ES-I3 (cell line): ENCODE data around the gene RDH11.
"Not testable (repeated sequence)": the region's sequence is repeated elsewhere in the genome, so short reads cannot be mapped to it uniquely, and the experiment has no call there.

ENCODE experiments used
- H3K36me3 ChIP-seq: 2 replicates; pipeline ENCODE4 v1.6.1; 2013; ENCODE audit warnings: mild to moderate bottlenecking, low read length, control low read depth, moderate library complexity; ENCODE audit not compliant: insufficient read depth
- H3K4me1 ChIP-seq: 2 replicates; pipeline ENCODE4 v1.6.1; 2013; ENCODE audit warnings: mild to moderate bottlenecking, control low read depth, low read length; ENCODE audit not compliant: insufficient read depth
- H3K9ac ChIP-seq: 2 replicates; pipeline ENCODE4 v1.6.1; 2013; ENCODE audit warnings: low read depth, mild to moderate bottlenecking, low read length, moderate library complexity
- H3K9me3 ChIP-seq: 2 replicates; pipeline ENCODE4 v1.6.1; 2013; ENCODE audit warnings: mild to moderate bottlenecking, low read length, moderate library complexity; ENCODE audit not compliant: control insufficient read depth, insufficient read depth

The RDH11 gene

GRCh38 chr14:67719866-67720265, 24.3 kb upstream of the RDH11 start:
- no peaks in the 10 kb centered on the region for H3K4me1 ChIP-seq
- H3K9me3 ChIP-seq: no peaks in the 10 kb centered on the region
- no peaks in the 10 kb centered on the region for H3K36me3 ChIP-seq
- H3K9ac ChIP-seq: no peak overlapping the region

- H3K9me3 ChIP-seq, H3K36me3 ChIP-seq, H3K4me1 ChIP-seq, H3K9ac ChIP-seq: not testable (repeated sequence)
Measured at GRCh38 chr14:67719385-67719784, 23.8 kb upstream of the RDH11 start.

GRCh38 chr14:67718265-67718664, 22.7 kb upstream of the RDH11 start:
- H3K4me1 ChIP-seq: no peaks in the 10 kb centered on the region
- H3K36me3 ChIP-seq: no peaks in the 10 kb centered on the region
- no peaks in the 10 kb centered on the region for H3K9me3 ChIP-seq
- no peak overlapping the region for H3K9ac ChIP-seq

- Histone ChIP-seq H3K36me3 (no peaks in the 10 kb centered on the region), H3K9ac (no peak overlapping the region), H3K9me3 (peaks cover 2% of the 10 kb centered on the region; the same call in 1 of the 2 replicates), H3K4me1 (no peaks in the 10 kb centered on the region)
Measured at GRCh38 chr14:67717048-67717447, 21.5 kb upstream of the RDH11 start.

GRCh38 chr14:67710209-67710608, 14.6 kb upstream of the RDH11 start:
- Histone ChIP-seq H3K4me1 (no peaks in the 10 kb centered on the region), H3K36me3 (no peaks in the 10 kb centered on the region), H3K9me3 (peaks cover 19% of the 10 kb centered on the region), H3K9ac (no peak overlapping the region)

- peaks cover 19% of the 10 kb centered on the region for H3K9me3 ChIP-seq
- H3K4me1 ChIP-seq, H3K36me3 ChIP-seq, H3K9ac ChIP-seq: not testable (repeated sequence)
Measured at GRCh38 chr14:67709796-67710195, 14.2 kb upstream of the RDH11 start.

- not testable (repeated sequence) for H3K9ac ChIP-seq, H3K36me3 ChIP-seq, H3K4me1 ChIP-seq
- H3K9me3 ChIP-seq: peaks cover 19% of the 10 kb centered on the region
Measured at GRCh38 chr14:67709346-67709745, 13.8 kb upstream of the RDH11 start.

- H3K4me1 ChIP-seq: no peaks in the 10 kb centered on the region
- no peak overlapping the region for H3K9ac ChIP-seq
- no peaks in the 10 kb centered on the region for H3K36me3 ChIP-seq
- peaks cover 14% of the 10 kb centered on the region for H3K9me3 ChIP-seq
Measured at GRCh38 chr14:67705211-67705610, 9.6 kb upstream of the RDH11 start.

GRCh38 chr14:67704484-67705089, 9.0 kb upstream of the RDH11 start:
- no peaks in the 10 kb centered on the region for H3K36me3 ChIP-seq
- H3K9me3 ChIP-seq: peaks cover 11% of the 10 kb centered on the region; the same call in 1 of the 2 replicates
- H3K4me1 ChIP-seq: no peaks in the 10 kb centered on the region
- H3K9ac ChIP-seq: no peak overlapping the region

- Histone ChIP-seq H3K9ac (no peak overlapping the region), H3K36me3 (no peaks in the 10 kb centered on the region), H3K4me1 (no peaks in the 10 kb centered on the region), H3K9me3 (peaks cover 7% of the 10 kb centered on the region; the same call in 1 of the 2 replicates)
Measured at GRCh38 chr14:67703997-67704396, 8.4 kb upstream of the RDH11 start.

- H3K36me3 ChIP-seq, H3K4me1 ChIP-seq, H3K9me3 ChIP-seq, H3K9ac ChIP-seq: not testable (repeated sequence)
Measured at GRCh38 chr14:67701492-67701891, 5.9 kb upstream of the RDH11 start, which contains the start of gene RDH12. Gene RDH12, plus strand, starts transcription at chr14:67701886. Its CDS starts 20,757 bp downstream, at chr14:67722643.

- Histone ChIP-seq H3K9ac (no peak overlapping the region), H3K36me3 (no peaks in the 10 kb centered on the region), H3K9me3 (no peaks in the 10 kb centered on the region), H3K4me1 (no peaks in the 10 kb centered on the region; the same call in 1 of the 2 replicates)
Measured at GRCh38 chr14:67698179-67698578, 2.6 kb upstream of the RDH11 start.

GRCh38 chr14:67697006-67697405, 1.4 kb upstream of the RDH11 start:
- no peaks in the 10 kb centered on the region for H3K9me3 ChIP-seq
- no peaks in the 10 kb centered on the region; the same call in 1 of the 2 replicates for H3K4me1 ChIP-seq
- no peak overlapping the region for H3K9ac ChIP-seq
- peaks cover 5% of the 10 kb centered on the region; the same call in 1 of the 2 replicates for H3K36me3 ChIP-seq

- H3K9me3 ChIP-seq: no peaks in the 10 kb centered on the region
- peaks cover 24% of the 10 kb centered on the region for H3K36me3 ChIP-seq
- no peaks in the 10 kb centered on the region; the same call in 1 of the 2 replicates for H3K4me1 ChIP-seq
- H3K9ac ChIP-seq: peak overlapping the region; percentile 100
Measured at GRCh38 chr14:67694791-67695393, 672 bp downstream of the RDH11 start.

- Histone ChIP-seq H3K9ac (no peak overlapping the region), H3K9me3 (no peaks in the 10 kb centered on the region), H3K4me1 (no peaks in the 10 kb centered on the region; the same call in 1 of the 2 replicates), H3K36me3 (peaks cover 57% of the 10 kb centered on the region)
Measured at GRCh38 chr14:67690011-67690410, 5.6 kb downstream of the RDH11 start.
